GM12878 (cell line): ENCODE data around the gene CNTRL. TPM values are rescaled to one million over a fixed set of nuclear protein-coding genes. Genes with fewer than 3 reads are reported as not detected.

Source experiments
- ATAC-seq: fragments of 200-7000 bp; cut with Tn5 transposase; 3 replicates; pipeline ENCODE4 v1.9.1; 2020; ENCODE audit warnings: mild to moderate bottlenecking, moderate library complexity
- BruUV-seq: library from RNA; stranded (reverse); fragments of 400-500 nt; replicated peaks from 2 replicates; lab custom pipeline; 2021; lab: Mats Ljungman, UMichigan
- CTCF ChIA-PET: fragments of 300-600 bp; sonication (Branson Sonifier 250); formaldehyde crosslinking; extraction: SDS; loops from one replicate; lab custom pipeline; 2021; ENCODE audit warnings: inconsistent platforms; lab: Yijun Ruan, JAX
- POLR2A ChIA-PET: fragments of 350-600 bp; formaldehyde crosslinking; extraction: SDS; loops from one replicate; lab custom pipeline; 2021; ENCODE audit warnings: inconsistent platforms; lab: Charles Lee
- RAD21 ChIA-PET: fragments of 300-600 bp; sonication (Branson Sonifier 250); formaldehyde crosslinking; loops from one replicate; lab custom pipeline; 2023; ENCODE audit warnings: antibody characterized with exemption; ENCODE audit not compliant: unreplicated experiment; lab: Charles Lee
- SMC1A ChIA-PET: fragments of 300-600 bp; sonication (Branson Sonifier 250); formaldehyde crosslinking; loops from one replicate; lab custom pipeline; 2023; ENCODE audit not compliant: unreplicated experiment, uncharacterized antibody; lab: Charles Lee
- DNase-seq: peaks from one replicate; pipeline ENCODE4 v3.0.0-alpha.2; 2011; ENCODE audit warnings: low read depth, low spot score
- FAIRE-seq: peaks from 3 replicates; lab custom pipeline; 2011; peaks lifted over from hg19 to GRCh38; lab: Jason Lieb, UNC
- H2AFZ ChIP-seq: 2 replicates; pipeline ENCODE4 v1.6.0; 2011; ENCODE audit warnings: low read depth, low read length, control low read depth; ENCODE audit not compliant: control insufficient read depth
- H3K27ac ChIP-seq: 2 replicates; pipeline ENCODE4 v1.5.1; 2011; ENCODE audit warnings: control low read depth; ENCODE audit not compliant: control insufficient read depth, insufficient read depth
- H3K27me3 ChIP-seq, 2 experiments: replicated peaks in 1 of 2; 2 replicates each; pipeline versions ENCODE4 v1.6.0 to v1.6.1; 2011; ENCODE audit warnings: low read length in 1 of 2; ENCODE audit not compliant: control insufficient read depth in 2 of 2, insufficient read depth in 2 of 2
- H3K36me3 ChIP-seq, 2 experiments: 2 replicates each; pipeline ENCODE4 v1.5.1; 2011; ENCODE audit warnings: low read length in 1 of 2; ENCODE audit not compliant: control insufficient read depth in 2 of 2, insufficient read depth in 2 of 2
- H3K4me1 ChIP-seq: 2 replicates; pipeline ENCODE4 v1.6.1; 2011; ENCODE audit warnings: mild to moderate bottlenecking, low read length, moderate library complexity, mixed read lengths; ENCODE audit not compliant: control insufficient read depth, insufficient read depth
- H3K4me2 ChIP-seq: 2 replicates; pipeline ENCODE4 v1.6.0; 2011; ENCODE audit warnings: control low read depth; ENCODE audit not compliant: control insufficient read depth, insufficient read depth
- H3K4me3 ChIP-seq: fragments of 200-600 bp; sonication (generic); 2 replicates; pipeline ENCODE4 v1.5.1; 2016
- H3K79me2 ChIP-seq: 2 replicates; pipeline ENCODE4 v1.6.0; 2011; ENCODE audit warnings: low read length; ENCODE audit not compliant: control insufficient read depth, insufficient read depth
- H3K9ac ChIP-seq: 2 replicates; pipeline ENCODE4 v1.8.0; 2011; ENCODE audit warnings: low read length, control low read depth, mixed read lengths; ENCODE audit not compliant: control insufficient read depth, insufficient read depth
- H3K9me3 ChIP-seq: replicated peaks from 3 replicates; pipeline ENCODE4 v1.5.1; 2011; ENCODE audit warnings: mild to moderate bottlenecking, low read length; ENCODE audit not compliant: control insufficient read depth, insufficient read depth
- H4K20me1 ChIP-seq: 2 replicates; pipeline ENCODE4 v1.6.0; 2011; ENCODE audit not compliant: control insufficient read depth, insufficient read depth
- ASH2L ChIP-seq: fragments of 300-600, 200-600 bp; sonication (generic); IDR thresholded peaks from 2 replicates; pipeline ENCODE4 v1.6.1; 2017; ENCODE audit warnings: low read depth, mild to moderate bottlenecking, borderline replicate concordance
- CBX3 ChIP-seq: fragments of 200-600 bp; sonication (generic); IDR thresholded peaks from 2 replicates; pipeline ENCODE4 v1.6.1; 2016; ENCODE audit warnings: low read depth, borderline replicate concordance
- CHD2 ChIP-seq: IDR thresholded peaks from 2 replicates; pipeline ENCODE4 v1.6.1; 2011; ENCODE audit warnings: low read depth, low read length, improper control_type of control experiment, borderline replicate concordance
- CREM ChIP-seq: IDR thresholded peaks from 2 replicates; pipeline ENCODE4 v1.6.1; 2014; ENCODE audit warnings: antibody characterized with exemption, low read depth
- KAT2A ChIP-seq: conservative IDR thresholded peaks from 2 replicates; pipeline ENCODE4 v1.6.1; 2011; ENCODE audit warnings: low read depth, low read length; ENCODE audit not compliant: control insufficient read depth
- LARP7 ChIP-seq: fragments of 450-650 bp; IDR thresholded peaks from 2 replicates; pipeline ENCODE4 v1.6.1; 2017; ENCODE audit warnings: mild to moderate bottlenecking
- POLR2AphosphoS2 ChIP-seq: IDR thresholded peaks from 2 replicates; pipeline ENCODE4 v1.6.1; 2011; ENCODE audit warnings: low read depth, mild to moderate bottlenecking, low read length, improper control_type of control experiment, moderate library complexity
- POU2F2 ChIP-seq: IDR thresholded peaks from 3 replicates; pipeline ENCODE4 v1.6.1; 2011; ENCODE audit warnings: low read depth, mild to moderate bottlenecking, low read length, borderline replicate concordance
- SMARCA5 ChIP-seq: fragments of 450-650 bp; IDR thresholded peaks from 2 replicates; pipeline ENCODE4 v1.6.1; 2017; ENCODE audit warnings: mild to moderate bottlenecking
- TAF1 ChIP-seq: IDR thresholded peaks from 2 replicates; pipeline ENCODE4 v1.6.1; 2011; ENCODE audit warnings: mild to moderate bottlenecking, low read depth, low read length, borderline replicate concordance
- WGBS: methylation state at CpG from one replicate; pipeline ENCODE4 v1.1.6; 2016; ENCODE audit warnings: low lambda C conversion rate; ENCODE audit not compliant: insufficient replicate concordance, insufficient coverage; ENCODE audit errors: missing lambda C conversion rate; 5-methylcytosine and 5-hydroxymethylcytosine counted together
- in situ Hi-C: fragments of 300-500 bp; cut with MboI; formaldehyde crosslinking; loops from 9 replicates; pipeline ENCODE4 v1.14.3; 2018; ENCODE audit warnings: mixed read lengths
- intact Hi-C: fragments of 100-400 bp; cut with micrococcal nuclease; formaldehyde crosslinking; loops from one replicate; pipeline ENCODE4 v1.14.2; 2022; ENCODE audit not compliant: unreplicated experiment
- polyA plus RNA-seq, 11 experiments: library from polyadenylated mRNA; depleted of rRNA in 4 of 11; unstranded in 6 of 11; stranded (reverse) in 5 of 11; fragments of >200 nt; fragmentation: Nextera tagmentation in 4 of 11; fragmentation: Illumina TruSeq in 1 of 11; extraction: Ambion mirVana in 4 of 11; extraction: Trizol in 1 of 11; gene quantifications; 1 replicate in 1 of 11; 2 replicates in 10 of 11; pipeline versions ENCODE4 v1.2.1 to v1.2.3, GENCODE V29; 2011 to 2016; ENCODE audit warnings: inconsistent platforms in 2 of 11, missing spikeins in 2 of 11, low read depth in 1 of 11
- total RNA-seq, 4 experiments: library from RNA; depleted of rRNA in 3 of 4; stranded (reverse); fragments of >200 nt in 3 of 4; fragmentation: Illumina TruSeq in 1 of 4; extraction: Trizol in 1 of 4; gene quantifications; 2 replicates each; pipeline versions ENCODE4 v1.2.1 to v1.2.3, GENCODE V29; 2013 to 2021
- TF ChIP-seq, protein P1 (sequence below): fragments of 450-650 bp; IDR thresholded peaks from 2 replicates; pipeline ENCODE4 v1.6.1; 2016; ENCODE audit warnings: mild to moderate bottlenecking
- TF ChIP-seq, protein P2 (sequence below): fragments of 150-350 bp; IDR thresholded peaks from 2 replicates; pipeline ENCODE4 v1.6.1; 2014; ENCODE audit warnings: mild to moderate bottlenecking, low read depth, low read length

Gene CNTRL
- total and polyA plus RNA-seq, 10 of the 15 experiments (the other 5 are each of a cell fraction or from before 2014, with no cell fraction given): 20.0 to 65.4 (median 38.8) TPM

DNA sequence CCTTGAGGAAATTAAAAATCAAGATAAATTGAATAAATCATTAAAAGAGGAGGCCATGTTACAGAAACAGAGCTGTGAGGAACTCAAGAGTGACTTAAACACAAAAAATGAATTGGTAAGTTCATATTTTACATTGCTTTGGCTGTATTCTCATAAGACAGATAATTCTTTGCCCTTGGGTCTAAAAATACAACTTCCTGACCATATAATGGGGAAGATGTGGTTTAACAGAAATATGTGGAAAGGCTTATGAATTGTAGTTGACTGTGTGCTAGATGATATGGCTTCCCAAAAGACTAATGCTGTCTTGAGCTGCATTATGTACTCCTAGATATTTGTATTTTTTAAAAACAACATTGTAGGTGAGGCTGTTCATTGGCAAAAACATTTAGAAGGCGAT, 33.1 kb downstream of the CNTRL start:
- SMC1A ChIA-PET: interaction anchor here (0.8 to 1.4 kb wide), 3 partner anchors 12 to 32 kb away, joined by 3 to 4 read pairs (median 4); no protein-coding TSS in a partner anchor

More for the DNA sequence above, 33.1 kb downstream of the CNTRL start:
- H3K4me1 ChIP-seq: no peaks in the 10 kb centered on the region
- DNase-seq (no peak), ATAC-seq (no peak), FAIRE-seq (no peak)
- WGBS: 64% methylated on average over 1 of the region's 1 CpG
- in situ Hi-C loops: no loop called here
- no peak overlapping the region for H3K9ac ChIP-seq
- BruUV-seq: no TSS peak
- POLR2A ChIA-PET: no interaction called here
- CTCF ChIA-PET: interaction anchor here (0.9 to 1.5 kb wide), 3 partner anchors 12 to 13 kb away, joined by 3 to 7 read pairs (median 3); no protein-coding TSS in a partner anchor
- intact Hi-C loops: no loop called here
- no peaks in the 10 kb centered on the region for H3K79me2 ChIP-seq
- no peak overlapping the region for H2AFZ ChIP-seq
- no peaks in the 10 kb centered on the region for H3K27me3 ChIP-seq
- H3K4me2 ChIP-seq: no peak overlapping the region
- TF ChIP-seq CBX3 (no peak), CHD2 (no peak), SMARCA5 (no peak), CREM (no peak), POLR2AphosphoS2 (no peak), ASH2L (no peak), POU2F2 (no peak), LARP7 (no peak), KAT2A (no peak), TAF1 (no peak)
- TF ChIP-seq, protein P1, sequence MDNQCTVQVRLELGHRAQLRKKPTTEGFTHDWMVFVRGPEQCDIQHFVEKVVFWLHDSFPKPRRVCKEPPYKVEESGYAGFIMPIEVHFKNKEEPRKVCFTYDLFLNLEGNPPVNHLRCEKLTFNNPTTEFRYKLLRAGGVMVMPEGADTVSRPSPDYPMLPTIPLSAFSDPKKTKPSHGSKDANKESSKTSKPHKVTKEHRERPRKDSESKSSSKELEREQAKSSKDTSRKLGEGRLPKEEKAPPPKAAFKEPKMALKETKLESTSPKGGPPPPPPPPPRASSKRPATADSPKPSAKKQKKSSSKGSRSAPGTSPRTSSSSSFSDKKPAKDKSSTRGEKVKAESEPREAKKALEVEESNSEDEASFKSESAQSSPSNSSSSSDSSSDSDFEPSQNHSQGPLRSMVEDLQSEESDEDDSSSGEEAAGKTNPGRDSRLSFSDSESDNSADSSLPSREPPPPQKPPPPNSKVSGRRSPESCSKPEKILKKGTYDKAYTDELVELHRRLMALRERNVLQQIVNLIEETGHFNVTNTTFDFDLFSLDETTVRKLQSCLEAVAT: no peak
- TF ChIP-seq, protein P2, sequence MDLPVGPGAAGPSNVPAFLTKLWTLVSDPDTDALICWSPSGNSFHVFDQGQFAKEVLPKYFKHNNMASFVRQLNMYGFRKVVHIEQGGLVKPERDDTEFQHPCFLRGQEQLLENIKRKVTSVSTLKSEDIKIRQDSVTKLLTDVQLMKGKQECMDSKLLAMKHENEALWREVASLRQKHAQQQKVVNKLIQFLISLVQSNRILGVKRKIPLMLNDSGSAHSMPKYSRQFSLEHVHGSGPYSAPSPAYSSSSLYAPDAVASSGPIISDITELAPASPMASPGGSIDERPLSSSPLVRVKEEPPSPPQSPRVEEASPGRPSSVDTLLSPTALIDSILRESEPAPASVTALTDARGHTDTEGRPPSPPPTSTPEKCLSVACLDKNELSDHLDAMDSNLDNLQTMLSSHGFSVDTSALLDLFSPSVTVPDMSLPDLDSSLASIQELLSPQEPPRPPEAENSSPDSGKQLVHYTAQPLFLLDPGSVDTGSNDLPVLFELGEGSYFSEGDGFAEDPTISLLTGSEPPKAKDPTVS: no peak
- RAD21 ChIA-PET: interaction anchor here (1.0 to 1.2 kb wide), 5 partner anchors 11 to 353 kb away, joined by 3 to 4 read pairs (median 3); no protein-coding TSS in a partner anchor
- H4K20me1 ChIP-seq: no peaks in the 10 kb centered on the region
- H3K4me3 ChIP-seq: no peak overlapping the region
- no peak overlapping the region for H3K27ac ChIP-seq
- H3K36me3 ChIP-seq: peaks cover 0 to 4% of the 10 kb centered on the region in 2 experiments; a peak in 1 of 4 replicates
- no peaks in the 10 kb centered on the region for H3K9me3 ChIP-seq
